ENCODE data around the gene ETV7. TPM values are rescaled to one million over a fixed set of nuclear protein-coding genes. Genes with fewer than 3 reads are reported as not detected.

Gene ETV7
- 0.09 to 0.28 TPM (median 0.13 TPM) in 5 replicates for total RNA-seq (2022; extraction: Qiagen RNA extraction)

DNA sequence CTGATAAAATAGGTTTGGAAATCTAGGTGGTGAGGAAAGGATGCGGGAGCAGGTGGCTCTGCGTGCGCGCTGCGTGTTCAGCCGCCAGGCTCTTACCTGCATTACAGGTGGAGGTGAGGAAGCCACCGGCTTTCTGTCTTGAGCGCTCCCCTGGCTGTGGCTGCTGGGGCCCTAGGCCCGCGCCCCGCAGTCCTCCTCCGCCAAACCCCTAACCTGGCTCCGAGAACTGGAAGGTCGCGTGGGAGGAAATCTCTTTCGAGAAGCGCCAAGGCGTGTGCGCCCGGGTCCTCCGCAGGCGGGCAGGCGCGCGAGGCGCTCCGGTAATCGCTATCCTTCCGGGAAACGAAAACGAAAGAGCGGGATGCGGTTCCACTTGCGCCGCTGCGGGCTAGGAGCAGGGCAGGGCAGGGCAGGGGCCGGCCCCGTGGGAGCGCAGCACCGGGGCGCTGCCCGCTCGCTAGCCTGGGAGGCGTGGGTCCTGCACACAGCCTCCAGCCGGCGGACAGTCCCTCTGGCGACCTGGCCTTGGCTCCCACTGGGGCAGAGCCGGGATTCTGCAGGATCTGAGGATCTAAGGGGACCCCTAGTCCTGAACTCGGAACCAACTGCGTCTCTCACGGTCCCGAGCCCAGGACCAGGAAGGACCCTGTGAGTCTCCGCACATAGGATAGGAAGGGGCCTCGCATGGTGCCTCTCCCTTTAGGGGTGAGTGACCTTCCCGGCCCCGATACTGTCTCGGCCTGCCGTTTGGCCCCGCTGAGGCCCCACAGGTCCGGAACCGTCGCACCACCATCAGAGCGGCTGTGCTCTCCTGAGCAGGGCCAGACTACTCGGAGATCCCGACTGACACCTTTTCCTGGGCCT, at the start of gene ETV7:
TSS of gene ETV7 (minus strand) at position 230 of the 864 bp plus-strand sequence. CDS start at position 102, 128 bp downstream.

DNA sequence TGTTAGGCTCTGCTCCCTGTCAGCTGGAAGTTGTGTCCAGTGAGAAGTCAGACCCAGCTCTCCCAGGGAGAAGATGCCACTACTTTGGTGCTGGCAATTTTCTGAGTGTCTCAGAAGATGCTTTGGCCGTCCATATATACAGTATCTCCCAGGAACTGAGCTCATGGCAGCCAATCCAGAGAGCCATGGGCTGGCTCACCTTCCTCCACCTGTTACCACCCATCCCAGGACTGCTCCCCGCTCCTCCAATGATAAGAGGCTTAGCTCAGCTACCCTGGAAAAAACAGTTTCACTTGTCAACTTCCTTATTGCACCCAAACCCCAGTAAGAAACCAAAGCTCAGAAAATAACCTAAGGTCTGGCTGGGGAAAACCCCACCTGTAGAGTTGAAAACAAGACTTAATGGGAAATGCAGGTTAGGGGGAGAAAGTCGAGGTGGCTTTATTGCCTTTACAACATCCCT, 50.7 kb downstream of the ETV7 start, which contains the start of gene BNIP5:
TSS of gene BNIP5 (minus strand) at position 110 of the 463 bp plus-strand sequence. CDS start 6,198 bp downstream, outside the sequence.

Other genes with a start within 250 kb of the ETV7 start
- gene BRPF3, start 190.9 kb downstream of the ETV7 start, total RNA-seq (2022; extraction: Qiagen RNA extraction), result 7.6 to 10.6 TPM (median 10.2 TPM) in 5 replicates
- 0.03 TPM in 1 of 5 replicates, not detected in the others for gene PNPLA1, start 117.6 kb downstream of the ETV7 start, total RNA-seq (2022; extraction: Qiagen RNA extraction)
- gene BNIP5, start 50.8 kb downstream of the ETV7 start, total RNA-seq (2022; extraction: Qiagen RNA extraction), result 0.02 to 0.05 TPM (median 0.03 TPM) in 5 replicates
- gene PXT1, start 55.2 kb upstream of the ETV7 start, total RNA-seq (2022; extraction: Qiagen RNA extraction), result 0.06 TPM in 1 of 5 replicates, not detected in the others
- 15.7 to 18.0 TPM (median 17.4 TPM) in 5 replicates for gene KCTD20, start 55.3 kb upstream of the ETV7 start, total RNA-seq (2022; extraction: Qiagen RNA extraction)
- 13.0 to 17.5 TPM (median 16.8 TPM) in 5 replicates for gene STK38, start 159.8 kb upstream of the ETV7 start, total RNA-seq (2022; extraction: Qiagen RNA extraction)
- 485 to 703 TPM (median 506 TPM) in 5 replicates for gene SRSF3, start 206.7 kb upstream of the ETV7 start, total RNA-seq (2022; extraction: Qiagen RNA extraction)